NCI-H1417 treated with DMSO at 0.1 percent for 48 hours (cell line): Measurements from ENCODE around the gene SELENOO.
"Not testable (repeated sequence)": the region's sequence is repeated elsewhere in the genome, so short reads cannot be mapped to it uniquely, and the experiment has no call there.

ENCODE experiments used
- DNase-seq: peaks from one replicate; lab custom pipeline; 2025; lab: John Stamatoyannopoulos, UW

The SELENOO gene, protein sequence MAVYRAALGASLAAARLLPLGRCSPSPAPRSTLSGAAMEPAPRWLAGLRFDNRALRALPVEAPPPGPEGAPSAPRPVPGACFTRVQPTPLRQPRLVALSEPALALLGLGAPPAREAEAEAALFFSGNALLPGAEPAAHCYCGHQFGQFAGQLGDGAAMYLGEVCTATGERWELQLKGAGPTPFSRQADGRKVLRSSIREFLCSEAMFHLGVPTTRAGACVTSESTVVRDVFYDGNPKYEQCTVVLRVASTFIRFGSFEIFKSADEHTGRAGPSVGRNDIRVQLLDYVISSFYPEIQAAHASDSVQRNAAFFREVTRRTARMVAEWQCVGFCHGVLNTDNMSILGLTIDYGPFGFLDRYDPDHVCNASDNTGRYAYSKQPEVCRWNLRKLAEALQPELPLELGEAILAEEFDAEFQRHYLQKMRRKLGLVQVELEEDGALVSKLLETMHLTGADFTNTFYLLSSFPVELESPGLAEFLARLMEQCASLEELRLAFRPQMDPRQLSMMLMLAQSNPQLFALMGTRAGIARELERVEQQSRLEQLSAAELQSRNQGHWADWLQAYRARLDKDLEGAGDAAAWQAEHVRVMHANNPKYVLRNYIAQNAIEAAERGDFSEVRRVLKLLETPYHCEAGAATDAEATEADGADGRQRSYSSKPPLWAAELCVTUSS

DNA sequence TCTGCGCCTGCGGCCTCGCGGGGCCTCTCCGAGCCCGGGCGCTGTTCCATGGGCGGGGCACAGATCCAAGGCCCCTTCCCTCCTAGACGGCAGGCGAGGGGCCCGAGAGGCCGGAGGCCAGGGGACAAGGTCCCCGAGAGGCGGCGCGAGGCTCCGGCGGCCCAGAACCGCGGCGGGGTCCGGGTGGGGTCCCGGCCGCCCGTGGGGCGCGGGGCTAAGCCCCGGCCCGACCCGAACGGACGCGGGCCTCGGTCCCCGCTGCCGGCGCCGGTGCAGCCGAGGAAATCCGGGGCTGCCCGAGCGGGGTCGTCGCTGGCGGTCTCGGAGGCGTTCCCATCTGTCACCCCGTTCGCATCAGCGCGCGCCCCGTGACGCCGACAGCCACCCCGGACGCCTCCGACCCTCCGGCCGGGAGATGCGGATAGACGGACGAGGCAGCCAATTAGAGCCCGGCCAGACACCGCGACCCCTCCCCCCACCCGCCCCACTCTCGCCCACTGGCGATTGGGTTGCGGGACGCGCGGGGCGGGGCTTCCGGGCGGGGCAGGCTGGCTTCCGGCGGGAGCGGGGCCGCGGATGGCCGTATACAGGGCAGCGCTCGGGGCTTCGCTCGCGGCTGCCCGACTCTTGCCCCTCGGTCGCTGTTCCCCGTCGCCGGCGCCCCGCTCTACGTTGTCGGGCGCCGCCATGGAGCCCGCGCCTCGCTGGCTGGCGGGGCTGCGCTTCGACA lies at the start of gene SELENOO:
TSS of gene SELENOO (plus strand) at position 551 of the 730 bp plus-strand sequence. CDS start at position 577, 26 bp downstream.
- no peak for DNase-seq

DNA sequence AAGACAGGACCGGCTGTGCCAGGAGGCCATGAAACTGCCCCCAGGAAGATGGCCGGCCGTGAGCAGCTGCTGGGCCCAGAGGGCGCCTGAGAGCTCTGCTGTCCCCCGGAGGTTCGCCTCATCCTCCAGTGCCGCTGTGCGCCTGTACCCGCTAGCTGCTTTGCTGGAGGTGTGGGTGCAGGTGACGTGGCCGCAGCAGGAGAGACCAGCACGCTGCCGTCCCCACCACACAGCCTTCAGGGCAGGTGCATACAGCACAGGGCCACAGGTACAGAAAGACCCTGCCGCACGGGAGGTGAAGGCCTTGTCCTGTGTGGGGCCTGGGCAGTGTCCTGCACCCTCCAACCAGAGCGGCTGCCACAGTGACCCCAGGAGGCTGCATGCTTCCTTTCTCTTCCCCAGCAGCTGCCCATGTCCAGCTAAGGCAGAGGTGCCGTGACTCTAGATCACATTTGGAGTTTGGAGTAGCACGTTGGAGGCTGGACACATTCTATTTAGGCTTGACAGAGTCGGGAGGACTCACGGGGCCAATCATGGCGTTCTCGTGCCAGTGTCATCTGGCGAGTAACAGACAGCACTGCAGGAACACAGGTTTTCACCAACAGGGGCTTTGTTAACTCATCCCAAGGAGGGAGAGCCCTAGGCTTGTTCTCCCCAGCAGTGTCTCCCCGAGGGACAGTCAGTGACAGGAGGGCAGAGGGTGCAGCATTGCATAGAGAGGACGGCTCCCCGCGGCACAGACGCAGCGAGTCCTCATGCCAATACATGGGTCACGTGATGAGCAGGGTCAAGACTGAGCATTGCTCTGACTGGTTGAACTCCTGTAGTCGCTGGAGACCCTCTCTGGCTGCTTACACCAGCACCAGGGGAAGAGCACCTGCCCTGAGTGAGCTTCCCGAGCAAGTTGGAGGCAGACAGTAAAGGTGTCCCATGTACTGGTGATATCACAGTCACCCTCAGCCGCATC lies 49.0 kb upstream of the SELENOO start:
- DNase-seq = no peak

DNA sequence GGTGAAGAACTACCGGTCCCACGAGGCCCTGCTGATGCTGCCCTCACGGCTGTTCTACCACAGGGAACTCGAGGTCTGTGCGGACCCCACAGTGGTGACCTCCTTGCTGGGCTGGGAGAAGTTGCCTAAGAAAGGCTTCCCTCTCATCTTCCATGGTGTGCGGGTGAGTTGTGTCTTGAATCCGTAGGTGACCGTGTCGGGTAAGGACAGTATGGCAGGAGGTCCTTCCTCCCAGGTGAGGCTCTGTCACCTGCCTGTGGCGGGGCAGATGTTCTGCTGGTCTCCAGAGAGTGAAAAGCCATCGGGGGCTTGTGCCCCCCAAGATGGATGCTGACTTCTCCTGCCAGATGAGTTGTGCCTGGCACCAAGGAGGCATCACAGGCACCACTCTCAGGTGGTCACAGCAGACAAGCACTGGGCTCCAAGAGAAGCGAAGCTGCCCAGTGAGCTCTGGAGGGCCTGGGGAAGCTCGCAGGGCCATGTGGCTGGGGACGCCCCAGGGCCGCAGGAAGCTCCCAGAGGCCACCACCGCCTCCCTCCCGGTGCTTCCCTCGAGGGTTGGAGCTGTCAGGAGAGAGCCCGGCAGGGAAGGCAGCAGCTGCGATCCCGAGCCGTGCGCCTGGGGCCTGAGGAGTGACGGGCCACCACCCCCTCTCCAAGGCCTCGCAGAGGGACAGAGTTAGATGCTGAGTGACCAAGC lies 47.6 kb upstream of the SELENOO start:
- no peak for DNase-seq

DNA sequence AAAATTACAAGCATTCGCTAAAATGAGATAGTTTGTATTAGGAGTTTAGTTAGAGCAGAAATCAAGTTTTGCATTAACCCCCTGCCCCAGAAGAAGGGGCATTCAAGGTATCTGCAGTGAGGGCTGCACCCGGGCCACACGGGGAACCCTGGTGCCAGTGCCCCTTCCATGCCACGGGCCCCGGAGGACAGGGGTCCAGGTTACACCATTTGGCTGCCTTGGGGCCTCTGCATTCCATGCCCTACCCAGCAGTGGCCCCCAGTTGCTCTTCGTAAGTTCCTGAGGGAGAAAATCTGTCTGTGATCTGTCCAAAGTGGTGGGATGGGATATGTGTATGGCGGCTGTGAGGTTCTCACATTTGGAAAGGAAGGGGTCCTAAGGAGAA lies 47.1 kb upstream of the SELENOO start:
- no peak for DNase-seq

DNA sequence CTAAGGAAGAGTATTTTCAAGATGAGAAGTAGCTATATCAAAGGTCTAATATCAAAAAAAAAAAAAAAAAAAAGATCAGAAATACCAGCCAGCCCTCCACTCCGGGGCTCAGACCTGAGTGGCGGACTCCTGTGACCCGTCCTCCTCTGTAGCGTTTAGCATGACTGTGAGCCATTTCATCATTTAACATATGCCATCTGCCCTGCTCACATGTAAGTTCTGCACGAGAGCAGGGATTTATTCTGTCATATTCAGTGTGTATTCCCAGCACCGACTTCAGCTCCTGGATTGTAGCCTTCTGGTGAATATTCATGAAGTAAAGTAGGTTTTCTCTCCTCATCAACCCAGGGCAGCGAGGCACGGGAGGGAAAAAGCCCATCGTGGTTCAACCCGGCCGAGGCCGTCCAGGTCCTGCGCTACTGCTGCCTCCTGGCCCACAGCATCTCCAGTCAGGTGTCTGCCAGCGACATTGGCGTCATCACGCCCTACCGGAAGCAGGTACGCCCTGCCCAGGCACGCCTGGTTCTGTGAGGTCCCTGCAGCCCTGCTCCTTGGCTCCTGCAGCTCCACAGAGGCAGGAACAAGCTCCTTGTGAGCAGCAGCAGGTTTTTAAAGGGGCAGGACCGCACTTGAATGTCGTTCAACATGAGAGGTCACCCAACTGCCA lies 43.0 kb upstream of the SELENOO start:
- no peak for DNase-seq

DNA sequence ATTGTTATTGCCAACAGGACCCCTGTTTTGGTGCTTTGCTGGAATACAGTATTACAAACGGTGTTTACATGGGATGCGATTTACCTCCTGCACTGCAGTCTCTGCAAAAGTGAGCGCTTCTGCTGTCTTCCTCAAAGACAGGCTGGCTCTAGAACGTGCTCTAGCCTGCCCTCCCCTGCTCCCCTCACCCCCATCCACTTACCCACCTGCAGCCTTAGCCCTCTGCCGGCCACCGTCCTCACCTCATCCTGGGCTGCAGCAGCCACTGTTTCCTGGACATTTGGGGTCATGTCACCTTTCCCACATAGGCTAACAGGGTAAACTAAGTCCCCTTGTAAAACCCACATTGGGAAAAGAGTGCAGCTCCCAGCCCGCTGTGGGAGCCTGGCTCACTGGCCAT lies 39.9 kb upstream of the SELENOO start:
- no peak for DNase-seq

DNA sequence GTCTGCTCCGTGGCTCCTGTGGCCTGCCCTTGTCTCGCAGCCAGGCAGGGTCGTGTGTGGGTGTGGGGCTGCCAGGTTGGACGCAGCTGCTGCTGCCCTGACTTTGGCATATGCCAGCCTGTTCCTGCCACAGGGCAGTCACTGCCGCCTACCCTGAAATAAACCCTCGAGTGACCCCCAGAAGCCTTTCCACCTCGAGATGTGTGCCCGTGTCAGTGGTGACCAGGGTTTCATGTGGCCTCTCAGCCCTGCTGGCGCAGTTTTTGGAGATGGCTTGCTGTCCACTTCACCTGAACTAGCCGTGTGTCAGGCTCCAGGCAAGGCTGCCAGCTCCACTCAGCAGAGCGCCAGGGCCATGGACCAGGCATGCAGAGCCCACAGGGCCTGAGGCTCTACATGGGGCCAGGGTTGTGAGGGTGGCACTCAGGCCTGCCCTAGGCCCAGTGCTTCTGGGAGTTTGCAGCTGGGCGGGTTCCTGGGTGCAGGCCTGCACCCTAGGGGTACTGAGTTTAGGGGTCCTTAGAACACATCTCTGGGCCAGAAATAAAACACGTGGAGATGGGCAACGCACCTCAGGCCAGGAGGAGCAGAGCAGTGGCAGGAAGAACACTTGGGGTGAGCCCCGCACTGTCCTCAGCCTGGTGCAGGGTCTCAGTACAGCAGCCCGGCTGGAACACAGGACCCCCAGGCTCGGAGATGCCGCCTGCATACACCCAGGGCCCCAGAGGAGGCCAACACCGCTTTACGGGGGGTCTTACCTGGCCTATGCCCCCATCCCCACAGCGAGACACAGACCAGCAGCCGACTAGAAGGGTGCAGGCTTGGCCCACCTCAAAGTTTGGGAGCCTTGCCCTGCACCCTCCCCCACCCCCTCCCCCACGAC lies 39.1 kb upstream of the SELENOO start:
- no peak for DNase-seq

DNA sequence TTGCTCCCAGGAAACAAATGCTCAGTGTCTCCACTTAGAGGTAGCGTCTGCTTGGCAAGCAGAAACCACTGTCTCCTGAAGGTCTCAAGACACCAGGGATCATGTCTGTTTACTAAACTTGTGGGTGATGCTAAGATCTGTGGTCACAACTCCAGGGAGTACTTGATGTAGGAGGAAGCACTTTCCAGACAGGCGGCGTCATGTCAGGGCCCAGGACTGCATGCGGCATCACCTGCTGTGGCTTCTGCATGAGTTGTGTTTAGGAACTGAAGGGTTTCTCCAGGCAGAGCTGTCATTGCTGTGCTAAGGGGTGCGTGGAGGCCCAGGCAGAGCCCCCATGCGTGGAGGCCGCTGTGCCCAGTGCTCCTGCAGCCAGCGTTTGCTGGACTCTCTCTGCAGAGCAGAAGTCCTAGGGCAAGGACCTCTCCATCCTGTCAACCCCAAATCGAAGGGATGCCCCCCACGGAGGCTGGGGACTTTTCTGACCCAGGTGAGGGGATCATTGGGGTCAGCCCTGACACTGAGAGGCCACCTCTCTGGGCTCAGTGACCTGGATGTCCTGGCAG lies 38.3 kb upstream of the SELENOO start:
- no peak for DNase-seq

DNA sequence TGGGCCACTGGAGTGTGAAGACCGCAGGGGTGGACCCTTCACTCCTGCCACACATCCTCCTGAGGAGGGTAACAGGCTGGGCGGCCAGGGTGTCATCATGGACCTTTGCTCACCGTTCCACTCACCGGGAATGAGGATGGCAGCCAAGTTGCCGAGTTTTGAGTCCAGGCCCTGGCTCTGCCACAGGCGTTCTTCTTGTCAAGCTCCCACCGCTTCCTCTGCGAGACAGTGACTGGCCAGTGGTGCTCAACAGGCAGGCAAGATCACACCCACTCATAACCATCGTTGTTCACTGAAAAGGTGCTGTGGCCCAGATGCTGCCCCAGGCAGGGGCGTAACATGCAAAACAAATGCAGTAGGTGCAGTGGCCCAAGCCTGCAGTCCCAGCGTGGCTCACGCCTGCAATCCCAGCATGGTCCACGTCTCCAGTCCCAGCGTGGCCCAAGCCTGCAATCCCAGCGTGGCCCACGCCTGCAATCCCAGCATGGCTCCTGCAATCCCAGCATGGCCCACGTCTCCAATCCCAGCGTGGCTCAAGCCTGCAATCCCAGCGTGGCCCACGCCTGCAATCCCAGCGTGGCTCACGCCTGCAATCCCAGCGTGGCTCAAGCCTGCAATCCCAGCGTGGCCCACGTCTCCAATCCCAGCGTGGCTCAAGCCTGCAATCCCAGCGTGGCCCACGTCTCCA lies 35.2 kb upstream of the SELENOO start:
- no peak for DNase-seq

DNA sequence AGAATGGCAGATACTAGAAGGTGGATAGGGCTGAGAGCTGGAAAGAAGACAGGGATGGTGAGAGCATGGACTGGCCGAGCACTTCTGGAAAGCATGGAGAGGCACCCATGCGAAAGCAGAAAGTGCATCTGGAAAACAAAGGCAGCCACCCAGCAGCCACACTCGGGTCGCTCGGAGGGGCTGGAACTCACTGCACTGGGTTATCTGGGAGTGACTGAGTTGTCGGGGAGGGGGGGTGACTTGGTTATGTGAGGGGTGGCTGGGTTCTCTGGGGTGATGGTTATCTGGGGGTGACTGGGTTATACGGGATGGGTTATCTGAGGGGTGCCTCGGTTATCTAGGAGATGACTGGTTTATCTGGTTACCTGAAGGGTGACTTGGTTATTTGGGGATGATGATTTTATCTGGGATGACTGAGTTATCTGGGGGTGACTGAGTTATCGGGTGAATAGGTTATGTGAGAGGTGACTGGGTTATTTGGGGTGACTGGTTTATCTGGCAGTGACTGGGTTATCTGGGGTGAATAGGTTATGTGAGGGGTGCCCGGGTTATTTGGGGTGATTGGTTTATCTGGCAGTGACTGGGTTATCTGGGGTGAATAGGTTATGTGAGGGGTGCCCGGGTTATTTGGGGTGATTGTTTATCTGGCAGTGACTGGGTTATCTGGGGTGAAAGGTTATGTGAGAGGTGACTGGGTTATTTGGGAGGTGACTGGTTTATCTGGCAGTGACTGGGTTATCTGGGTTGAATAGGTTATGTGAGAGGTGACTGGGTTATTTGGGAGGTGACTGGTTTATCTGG lies 32.9 kb upstream of the SELENOO start:
- DNase-seq = no peak

DNA sequence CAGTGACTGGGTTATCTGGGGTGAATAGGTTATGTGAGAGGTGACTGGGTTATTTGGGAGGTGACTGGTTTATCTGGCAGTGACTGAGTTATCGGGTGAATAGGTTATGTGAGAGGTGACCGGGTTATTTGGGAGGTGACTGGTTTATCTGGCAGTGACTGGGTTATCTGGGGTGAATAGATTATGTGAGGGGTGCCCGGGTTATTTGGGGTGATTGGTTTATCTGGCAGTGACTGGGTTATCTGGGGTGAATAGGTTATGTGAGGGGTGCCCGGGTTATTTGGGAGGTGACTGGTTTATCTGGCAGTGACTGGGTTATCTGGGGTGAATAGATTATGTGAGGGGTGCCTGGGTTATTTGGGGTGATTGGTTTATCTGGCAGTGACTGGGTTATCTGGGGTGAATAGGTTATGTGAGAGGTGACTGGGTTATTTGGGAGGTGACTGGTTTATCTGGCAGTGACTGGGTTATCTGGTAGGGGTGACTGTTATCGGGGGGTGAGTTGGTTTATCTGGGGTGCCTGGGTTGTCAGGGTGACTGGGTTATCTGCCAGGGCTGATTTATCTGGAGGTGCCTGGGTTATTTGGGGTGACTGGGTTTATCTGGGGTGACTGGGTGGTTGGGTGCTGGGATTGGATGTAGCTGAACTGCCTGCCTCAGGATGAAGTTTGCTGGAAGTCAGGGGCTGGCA lies 32.2 kb upstream of the SELENOO start:
- not testable (repeated sequence) for DNase-seq

DNA sequence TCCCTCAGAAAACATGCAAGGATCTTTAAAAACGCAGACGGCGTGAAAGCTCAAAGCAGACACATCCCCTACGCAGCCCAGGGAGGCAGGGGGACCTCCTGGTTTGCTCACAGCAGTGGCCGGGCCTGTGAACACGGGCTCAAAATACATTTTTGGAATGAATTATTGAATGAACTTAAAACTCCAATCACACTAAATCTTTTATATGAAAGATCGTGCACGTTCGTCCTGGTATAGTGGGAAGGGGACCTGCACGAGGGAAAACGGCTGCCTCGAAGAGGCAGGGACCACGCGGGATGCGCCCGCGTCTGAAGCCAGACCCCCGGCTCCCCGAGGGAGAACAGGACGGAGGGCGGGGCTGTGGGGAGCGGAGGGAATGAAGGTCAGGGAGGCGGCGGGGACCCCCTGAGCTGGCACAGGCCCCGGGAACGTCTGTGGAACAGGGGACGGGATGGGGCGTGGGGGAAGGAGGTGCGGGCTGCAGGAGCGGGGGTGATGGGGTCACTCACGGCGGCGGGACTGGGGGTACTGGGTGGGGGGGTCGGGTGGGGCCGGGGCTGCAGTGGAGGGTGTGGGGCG lies 31.5 kb upstream of the SELENOO start:
- DNase-seq = no peak

DNA sequence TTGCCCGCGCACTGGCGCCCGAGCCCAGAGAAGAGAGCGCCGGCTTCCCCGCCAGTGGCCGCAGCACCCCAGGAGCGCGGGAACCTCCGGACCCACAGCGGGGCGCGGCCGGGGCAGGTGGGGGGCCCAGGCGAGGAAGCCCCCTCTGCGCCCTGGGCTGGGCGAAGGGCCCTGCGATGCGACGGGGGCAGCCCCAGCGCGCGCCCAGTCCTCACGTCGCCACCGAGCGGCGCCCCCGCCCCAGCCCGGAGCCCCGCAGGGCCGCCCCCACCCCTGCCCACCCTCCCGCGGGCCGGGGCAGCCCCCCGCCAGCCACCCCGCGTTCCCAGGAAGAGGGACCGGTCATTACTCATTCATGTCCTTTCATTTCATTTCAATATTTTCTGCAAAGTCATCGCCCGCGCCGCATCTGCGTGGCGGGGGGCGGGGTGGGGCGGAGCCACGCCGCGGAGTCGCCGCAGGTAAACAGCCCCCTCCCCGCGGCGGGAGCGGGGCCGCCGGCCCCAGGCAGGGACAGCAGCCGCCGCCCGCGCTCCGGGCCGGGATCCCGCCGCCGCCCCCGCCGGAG lies 31.0 kb upstream of the SELENOO start:
- DNase-seq = no peak

DNA sequence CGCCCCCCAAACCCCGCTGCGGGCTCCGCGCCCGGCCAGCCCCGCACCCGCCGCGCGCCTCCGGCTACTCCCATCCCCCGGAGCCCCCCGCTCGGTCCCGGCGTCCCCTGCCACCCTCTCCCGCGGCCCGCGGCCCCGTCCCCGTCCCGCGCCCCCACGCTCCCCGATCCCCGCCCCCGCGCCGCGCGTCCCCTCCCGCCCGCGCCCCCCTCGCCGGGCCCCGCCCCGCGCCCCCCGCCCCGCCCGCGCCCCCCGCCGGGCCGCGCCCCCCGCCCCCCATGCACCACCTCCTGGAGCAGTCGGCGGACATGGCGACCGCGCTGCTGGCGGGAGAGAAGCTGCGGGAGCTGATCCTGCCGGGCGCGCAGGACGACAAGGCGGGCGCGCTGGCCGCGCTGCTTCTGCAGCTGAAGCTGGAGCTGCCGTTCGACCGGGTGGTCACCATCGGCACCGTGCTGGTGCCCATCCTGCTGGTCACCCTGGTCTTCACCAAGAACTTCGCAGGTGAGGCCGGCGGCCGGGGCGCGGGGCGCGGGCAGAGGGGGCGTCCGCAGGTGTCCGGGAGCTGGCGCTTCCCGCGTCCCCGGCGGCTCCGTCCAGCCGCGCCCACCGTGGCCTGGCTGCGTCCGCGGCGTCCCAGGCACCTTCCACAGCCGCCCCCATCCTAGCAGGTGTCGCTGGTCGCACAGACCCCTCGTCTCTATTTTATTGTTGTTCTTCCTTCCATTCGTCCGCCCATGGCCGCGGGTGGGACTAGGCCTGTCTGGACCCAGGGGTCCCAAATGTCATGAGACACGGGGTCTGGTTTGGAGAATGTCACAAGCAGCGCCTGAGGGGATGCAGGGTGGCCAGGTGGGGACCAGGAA lies 30.1 kb upstream of the SELENOO start, which contains the start of gene PANX2:
TSS of gene PANX2 (plus strand) at position 279 of the 866 bp plus-strand sequence. CDS start at position 279, 0 bp downstream.
- DNase-seq = no peak

DNA sequence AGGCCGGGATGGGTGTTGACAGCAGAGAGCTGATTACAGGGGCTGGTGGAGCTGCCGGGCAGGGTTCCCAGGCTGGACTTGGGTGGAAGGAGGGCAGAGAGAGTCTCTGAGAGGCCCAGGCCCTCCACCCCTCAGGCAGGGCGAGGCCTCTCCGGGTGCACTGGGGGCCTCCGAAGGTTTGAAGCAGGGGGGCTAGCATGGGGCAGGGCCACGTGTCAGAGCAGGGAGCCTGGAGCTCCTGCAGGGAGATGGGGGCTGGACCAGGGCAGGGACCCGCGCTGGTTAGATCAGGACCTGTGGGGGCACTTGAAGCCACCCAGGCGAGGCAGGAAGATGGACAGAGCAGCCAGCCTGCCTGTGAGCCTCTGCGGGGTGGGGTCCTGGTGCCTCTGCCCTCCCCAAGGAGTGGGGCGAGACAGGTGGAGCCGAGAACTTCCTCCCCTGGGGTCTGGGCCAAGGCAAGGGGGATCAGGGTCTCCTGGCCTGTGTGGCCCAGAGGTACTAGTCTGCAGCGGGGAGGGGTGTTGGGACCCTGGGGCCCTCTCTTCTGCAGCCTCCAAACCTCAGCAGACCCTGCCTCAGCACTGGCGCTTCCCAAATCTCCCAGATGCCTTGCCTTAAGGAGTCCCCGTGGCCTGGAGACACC lies 29.4 kb upstream of the SELENOO start:
- no peak for DNase-seq
